Thyroid gland (tissue), 4 donors: ENCODE results near the gene NLRC4. TPM values are rescaled to one million over a fixed set of nuclear protein-coding genes. Genes with fewer than 3 reads are reported as not detected.
"Not testable (repeated sequence)": the region's sequence is repeated elsewhere in the genome, so short reads cannot be mapped to it uniquely, and the experiment has no call there.

Experiments
- DNase-seq, 2 donors: peaks; one replicate each; pipeline ENCODE4 v3.0.0-alpha.2; 2019
- H3K27ac ChIP-seq, 3 donors: fragments of 200-600 bp; sonication (generic); 1 replicate in 2 of 3; 2 replicates in 1 of 3; pipeline ENCODE4 v1.5.1; 2016 to 2019; ENCODE audit warnings: mild to moderate bottlenecking in 1 of 3, moderate library complexity in 1 of 3
- H3K27me3 ChIP-seq: fragments of 200-600 bp; sonication (generic); one replicate; pipeline ENCODE4 v1.5.1; 2019
- H3K36me3 ChIP-seq, 2 donors: fragments of 200-600 bp; sonication (generic); one replicate each; pipeline ENCODE4 v1.5.1; 2016 to 2019
- H3K4me1 ChIP-seq, 2 donors: fragments of 200-600 bp; sonication (generic); one replicate each; pipeline ENCODE4 v1.5.1; 2017 to 2019
- H3K4me3 ChIP-seq, 3 donors: fragments of 200-600 bp; sonication (generic); replicated peaks in 1 of 3; 1 replicate in 2 of 3; 2 replicates in 1 of 3; pipeline ENCODE4 v1.5.1; 2016; ENCODE audit warnings: mild to moderate bottlenecking in 1 of 3
- H3K9me3 ChIP-seq: fragments of 200-600 bp; sonication (generic); one replicate; pipeline ENCODE4 v1.5.1; 2017
- POLR2A ChIP-seq, 2 donors: fragments of 450-650 bp; IDR thresholded peaks; one replicate each; pipeline ENCODE4 v1.6.1; 2017; ENCODE audit warnings: antibody characterized with exemption in 2 of 2, mild to moderate bottlenecking in 2 of 2, moderate library complexity in 1 of 2
- WGBS, 2 donors: methylation state at CpG; one replicate each; pipeline ENCODE4 v1.1.5; 2017; 5-methylcytosine and 5-hydroxymethylcytosine counted together
- intact Hi-C: fragments of 100-400 bp; cut with DNase I; formaldehyde crosslinking; loops from one replicate; pipeline ENCODE4 v1.15.1; 2023
- total RNA-seq, 4 donors: library from RNA; depleted of rRNA; stranded (reverse); fragments of >200 nt; gene quantifications; one replicate each; pipeline ENCODE4 v1.2.3, GENCODE V29; 2016
- TF ChIP-seq, protein P1 (sequence below), 6 experiments: fragments of 200-600 bp in 3 of 6; fragments of 450-650 bp in 3 of 6; sonication (generic) in 3 of 6; IDR thresholded peaks; one replicate each; pipeline ENCODE4 v1.5.1; 2016 to 2019; ENCODE audit warnings: antibody characterized with exemption in 6 of 6, mild to moderate bottlenecking in 2 of 6, inconsistent platforms in 1 of 6, moderate library complexity in 1 of 6

NLRC4 gene
- total RNA-seq, 4 donors from 2014 or later: 0.29 to 1.7 (median 0.34) TPM

GRCh38 chr2:32277674-32278477 lies 13.2 kb upstream of the NLRC4 start, which contains the start of gene YIPF4:
YIPF4 (plus strand) TSS chr2:32277904; CDS start chr2:32278156, 252 bp downstream.
- peak within 1 kb of the TSS; percentile 95 to 99 (median 95) for H3K4me3 ChIP-seq
- peak within 1 kb of the TSS; percentile 54 to 77 (median 56) for H3K27ac ChIP-seq
- H3K9me3 ChIP-seq: no peaks in the 10 kb centered on the region
- 0% methylated on average over 17 to 38 of the region's 59 CpGs for WGBS, 2 donors
- intact Hi-C loops: loop anchor here (10.0 kb wide), 1 partner anchor 77 kb away; the partner anchor contains the start of gene BIRC6
- peaks cover 0 to 7% of the 10 kb centered on the region in 2 donors for H3K36me3 ChIP-seq
- peaks cover 11 to 16% of the 10 kb centered on the region in 2 donors for H3K4me1 ChIP-seq
- DNase-seq: peak; percentile 82 to 84
- TF ChIP-seq POLR2A (IDR thresholded peaks at IDR 0.05): peak; percentile 3 to 61
- TF ChIP-seq, protein P1, sequence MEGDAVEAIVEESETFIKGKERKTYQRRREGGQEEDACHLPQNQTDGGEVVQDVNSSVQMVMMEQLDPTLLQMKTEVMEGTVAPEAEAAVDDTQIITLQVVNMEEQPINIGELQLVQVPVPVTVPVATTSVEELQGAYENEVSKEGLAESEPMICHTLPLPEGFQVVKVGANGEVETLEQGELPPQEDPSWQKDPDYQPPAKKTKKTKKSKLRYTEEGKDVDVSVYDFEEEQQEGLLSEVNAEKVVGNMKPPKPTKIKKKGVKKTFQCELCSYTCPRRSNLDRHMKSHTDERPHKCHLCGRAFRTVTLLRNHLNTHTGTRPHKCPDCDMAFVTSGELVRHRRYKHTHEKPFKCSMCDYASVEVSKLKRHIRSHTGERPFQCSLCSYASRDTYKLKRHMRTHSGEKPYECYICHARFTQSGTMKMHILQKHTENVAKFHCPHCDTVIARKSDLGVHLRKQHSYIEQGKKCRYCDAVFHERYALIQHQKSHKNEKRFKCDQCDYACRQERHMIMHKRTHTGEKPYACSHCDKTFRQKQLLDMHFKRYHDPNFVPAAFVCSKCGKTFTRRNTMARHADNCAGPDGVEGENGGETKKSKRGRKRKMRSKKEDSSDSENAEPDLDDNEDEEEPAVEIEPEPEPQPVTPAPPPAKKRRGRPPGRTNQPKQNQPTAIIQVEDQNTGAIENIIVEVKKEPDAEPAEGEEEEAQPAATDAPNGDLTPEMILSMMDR (IDR thresholded peaks at IDR 0.05): no peak
- H3K27me3 ChIP-seq: no peaks in the 10 kb centered on the region

- Histone ChIP-seq H3K4me1 (peaks cover 11 to 16% of the 10 kb centered on the region in 2 donors), H3K9me3 (no peaks in the 10 kb centered on the region), H3K27me3 (no peaks in the 10 kb centered on the region), H3K36me3 (peaks cover 0 to 2% of the 10 kb centered on the region in 2 donors), H3K27ac (peak overlapping the region; percentile 54 to 77 (median 56)), H3K4me3 (peak overlapping the region; percentile 95 to 99 (median 95))
- no peak for TF ChIP-seq POLR2A (IDR thresholded peaks at IDR 0.05)
- TF ChIP-seq, protein P1 (IDR thresholded peaks at IDR 0.05): no peak
- intact Hi-C loops: loop anchor here (10.0 kb wide), 1 partner anchor 77 kb away; the partner anchor contains the start of gene BIRC6
- no peak for DNase-seq
- 60 to 69% methylated on average over 5 of the region's 5 CpGs for WGBS, 2 donors
These were observed 12.6 kb upstream of the NLRC4 start for GRCh38 chr2:32277363-32277673.

DNA sequence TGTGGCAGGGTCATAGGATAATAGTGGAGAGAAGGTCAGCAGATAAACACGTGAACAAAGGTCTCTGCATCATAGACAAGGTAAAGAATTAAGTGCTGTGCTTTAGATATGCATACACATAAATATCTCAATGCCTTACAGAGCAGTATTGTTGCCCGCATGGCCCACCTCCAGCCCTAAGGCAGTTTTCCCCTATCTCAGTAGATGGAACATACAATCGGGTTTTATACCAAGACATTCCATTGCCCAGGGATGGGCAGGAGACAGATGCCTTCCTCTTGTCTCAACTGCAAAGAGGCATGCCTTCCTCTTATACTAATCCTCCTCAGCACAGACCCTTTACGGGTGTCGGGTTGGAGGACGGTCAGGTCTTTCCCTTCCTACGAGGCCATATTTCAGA lies 11.1 kb upstream of the NLRC4 start:
- H3K9me3 ChIP-seq, H3K27me3 ChIP-seq, DNase-seq, H3K4me3 ChIP-seq, H3K27ac ChIP-seq, H3K36me3 ChIP-seq: not testable (repeated sequence)
- peaks cover 10 to 16% of the 10 kb centered on the region in 2 donors for H3K4me1 ChIP-seq
- intact Hi-C loops: loop anchor here (10.0 kb wide), 1 partner anchor 79 kb away; the partner anchor contains the start of gene BIRC6
- 81 to 89% methylated on average over 7 of the region's 7 CpGs for WGBS, 2 donors

GRCh38 chr2:32274289-32274688 lies 9.6 kb upstream of the NLRC4 start:
- H3K9me3 ChIP-seq: no peaks in the 10 kb centered on the region
- H3K27ac ChIP-seq: no peak overlapping the region
- H3K36me3 ChIP-seq: no peaks in the 10 kb centered on the region
- H3K4me1 ChIP-seq: peaks cover 6 to 7% of the 10 kb centered on the region in 2 donors
- no peaks in the 10 kb centered on the region for H3K27me3 ChIP-seq
- no peak overlapping the region for H3K4me3 ChIP-seq
- intact Hi-C loops: loop anchor here (10.0 kb wide), 1 partner anchor 81 kb away; the partner anchor contains the start of gene BIRC6
- TF ChIP-seq, protein P1 (IDR thresholded peaks at IDR 0.05): no peak
- no peak for TF ChIP-seq POLR2A (IDR thresholded peaks at IDR 0.05)
- 78% methylated on average over 2 of the region's 2 CpGs for WGBS, 2 donors
- DNase-seq: no peak

- Histone ChIP-seq H3K4me3 (no peak overlapping the region), H3K36me3 (no peaks in the 10 kb centered on the region), H3K4me1 (peaks cover 0 to 5% of the 10 kb centered on the region in 2 donors), H3K27me3 (no peaks in the 10 kb centered on the region), H3K9me3 (no peaks in the 10 kb centered on the region), H3K27ac (no peak overlapping the region)
- no peak for DNase-seq
- TF ChIP-seq, protein P1 (IDR thresholded peaks at IDR 0.05): no peak
- no peak for TF ChIP-seq POLR2A (IDR thresholded peaks at IDR 0.05)
- 44 to 50% methylated on average over 3 of the region's 3 CpGs for WGBS, 2 donors
- intact Hi-C loops: loop anchor here (10.0 kb wide), 1 partner anchor 83 kb away; the partner anchor contains the start of gene BIRC6
These were observed 7.6 kb upstream of the NLRC4 start for GRCh38 chr2:32272279-32272678.
